Testis (tissue), 2 donors: ENCODE measurements around the gene STK40.

ENCODE experiments used
- CTCF ChIP-seq, 3 experiments: fragments of 450-650 bp in 2 of 3; fragments of 200-600 bp in 1 of 3; sonication (generic) in 1 of 3; IDR thresholded peaks; one replicate each; pipeline ENCODE4 v1.5.1; 2016 to 2019; ENCODE audit warnings: antibody characterized with exemption in 3 of 3, mild to moderate bottlenecking in 2 of 3, moderate library complexity in 1 of 3
- POLR2A ChIP-seq: fragments of 450-650 bp; IDR thresholded peaks from one replicate; pipeline ENCODE4 v1.6.1; 2017; ENCODE audit warnings: antibody characterized with exemption, mild to moderate bottlenecking, moderate library complexity

GRCh38 chr1:36382669-36383068, 3.1 kb downstream of the STK40 start:
- TF ChIP-seq CTCF (IDR thresholded peaks at IDR 0.05) = no peak
- no peak for TF ChIP-seq POLR2A
